PC-9 (cell line): Measurements from ENCODE around the gene TDRD7. TPM values are rescaled to one million over a fixed set of nuclear protein-coding genes. Genes with fewer than 3 reads are reported as not detected.

ENCODE experiments used
- BruUV-seq: library from RNA; stranded (reverse); fragments of 400-500 nt; replicated peaks from 2 replicates; lab custom pipeline; 2021; lab: Mats Ljungman, UMichigan
- CTCF ChIA-PET: fragments of 300-600 bp; sonication (Branson Sonifier 250); formaldehyde crosslinking; loops from one replicate; lab custom pipeline; 2022; ENCODE audit warnings: antibody characterized with exemption; lab: Charles Lee
- POLR2A ChIA-PET: fragments of 300-600 bp; sonication (Branson Sonifier 250); formaldehyde crosslinking; loops from one replicate; lab custom pipeline; 2022; ENCODE audit warnings: antibody characterized with exemption; ENCODE audit not compliant: unreplicated experiment; lab: Charles Lee
- DNase-seq, 2 experiments: peaks; one replicate each; pipeline versions ENCODE4 v3.0.0 to v3.0.0-alpha.2; 2015 to 2022; ENCODE audit warnings: mixed read lengths in 1 of 2
- H2AFZ ChIP-seq: fragments of 200-600 bp; sonication (generic); 2 replicates; pipeline ENCODE4 v1.8.1; 2017; ENCODE audit warnings: antibody characterized with exemption
- H3F3A ChIP-seq: fragments of 200-600 bp; sonication (generic); 2 replicates; pipeline ENCODE4 v1.8.1; 2017; ENCODE audit warnings: antibody characterized with exemption, mild to moderate bottlenecking, low read depth; ENCODE audit not compliant: insufficient read depth
- H3K27ac ChIP-seq: fragments of 200-600 bp; sonication (generic); 2 replicates; pipeline ENCODE4 v1.6.1; 2016; ENCODE audit warnings: mixed run types
- H3K27me3 ChIP-seq: fragments of 200-600 bp; sonication (generic); 2 replicates; pipeline ENCODE4 v1.6.1; 2016; ENCODE audit warnings: low read depth, mixed run types; ENCODE audit not compliant: insufficient read depth
- H3K36me3 ChIP-seq: fragments of 200-600 bp; sonication (generic); 2 replicates; pipeline ENCODE4 v1.6.1; 2016; ENCODE audit warnings: low read depth, mixed run types
- H3K4me1 ChIP-seq: fragments of 200-600 bp; sonication (generic); replicated peaks from 2 replicates; pipeline ENCODE4 v1.6.1; 2016; ENCODE audit warnings: mixed run types; ENCODE audit not compliant: insufficient read depth
- H3K4me2 ChIP-seq: fragments of 200-600 bp; sonication (generic); 2 replicates; pipeline ENCODE4 v1.6.1; 2017; ENCODE audit warnings: mixed run types
- H3K4me3 ChIP-seq: fragments of 200-600 bp; sonication (generic); 2 replicates; pipeline ENCODE4 v1.6.1; 2016; ENCODE audit warnings: mixed run types
- H3K79me2 ChIP-seq: fragments of 200-600 bp; sonication (generic); 2 replicates; pipeline ENCODE4 v1.6.1; 2017; ENCODE audit warnings: low read depth, mixed run types
- H3K9me2 ChIP-seq: fragments of 200-600 bp; sonication (generic); 2 replicates; pipeline ENCODE4 v1.8.1; 2017; ENCODE audit warnings: mild to moderate bottlenecking; ENCODE audit not compliant: insufficient read depth
- H3K9me3 ChIP-seq: fragments of 200-600 bp; sonication (generic); 2 replicates; pipeline ENCODE4 v1.8.1; 2016; ENCODE audit warnings: low read depth; ENCODE audit not compliant: insufficient read depth
- H4K20me1 ChIP-seq: fragments of 200-600 bp; sonication (generic); 2 replicates; pipeline ENCODE4 v1.8.1; 2017; ENCODE audit not compliant: insufficient read depth
- EZH2 ChIP-seq: fragments of 200-600 bp; sonication (generic); IDR thresholded peaks from 2 replicates; pipeline ENCODE4 v1.8.0; 2017; ENCODE audit warnings: antibody characterized with exemption, low read depth
- intact Hi-C: fragments of 100-400 bp; cut with micrococcal nuclease; formaldehyde crosslinking; loops from one replicate; pipeline ENCODE4 v1.10.0; 2022; ENCODE audit not compliant: unreplicated experiment
- total RNA-seq: library from RNA; stranded (reverse); gene quantifications from 2 replicates; pipeline ENCODE4 v1.2.3, GENCODE V29; 2021
- TF ChIP-seq, protein P1 (sequence below): fragments of 200-600 bp; sonication (generic); conservative IDR thresholded peaks from 2 replicates; pipeline ENCODE4 v1.6.1; 2017; ENCODE audit warnings: mixed run types, antibody characterized with exemption, mild to moderate bottlenecking, moderate library complexity

TDRD7 gene
- total RNA-seq, 1 experiment from 2014 or later, result 14.2 TPM

DNA sequence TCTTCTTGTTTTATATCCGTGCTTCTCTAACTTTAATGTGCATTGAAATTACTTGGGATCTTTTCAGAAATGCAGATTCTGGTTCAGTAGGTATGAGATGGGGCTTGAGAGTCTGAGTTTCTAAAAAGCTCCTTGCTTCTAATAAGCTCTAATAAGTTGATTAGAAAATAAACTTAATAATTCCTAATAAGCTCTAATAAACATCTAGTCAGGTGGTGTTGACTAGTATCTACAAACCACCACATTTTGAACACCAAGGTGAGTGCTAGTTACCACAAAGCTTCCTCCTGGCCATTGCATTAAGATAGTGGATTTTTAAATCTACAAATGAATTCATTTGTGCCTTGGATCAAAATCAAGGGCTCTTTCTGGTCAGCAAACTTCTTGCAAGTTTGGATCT lies 94.9 kb downstream of the TDRD7 start:
- BruUV-seq, result no TSS peak
- TF ChIP-seq EZH2, result no peak
- TF ChIP-seq, protein P1, sequence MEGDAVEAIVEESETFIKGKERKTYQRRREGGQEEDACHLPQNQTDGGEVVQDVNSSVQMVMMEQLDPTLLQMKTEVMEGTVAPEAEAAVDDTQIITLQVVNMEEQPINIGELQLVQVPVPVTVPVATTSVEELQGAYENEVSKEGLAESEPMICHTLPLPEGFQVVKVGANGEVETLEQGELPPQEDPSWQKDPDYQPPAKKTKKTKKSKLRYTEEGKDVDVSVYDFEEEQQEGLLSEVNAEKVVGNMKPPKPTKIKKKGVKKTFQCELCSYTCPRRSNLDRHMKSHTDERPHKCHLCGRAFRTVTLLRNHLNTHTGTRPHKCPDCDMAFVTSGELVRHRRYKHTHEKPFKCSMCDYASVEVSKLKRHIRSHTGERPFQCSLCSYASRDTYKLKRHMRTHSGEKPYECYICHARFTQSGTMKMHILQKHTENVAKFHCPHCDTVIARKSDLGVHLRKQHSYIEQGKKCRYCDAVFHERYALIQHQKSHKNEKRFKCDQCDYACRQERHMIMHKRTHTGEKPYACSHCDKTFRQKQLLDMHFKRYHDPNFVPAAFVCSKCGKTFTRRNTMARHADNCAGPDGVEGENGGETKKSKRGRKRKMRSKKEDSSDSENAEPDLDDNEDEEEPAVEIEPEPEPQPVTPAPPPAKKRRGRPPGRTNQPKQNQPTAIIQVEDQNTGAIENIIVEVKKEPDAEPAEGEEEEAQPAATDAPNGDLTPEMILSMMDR, result no peak
- Histone ChIP-seq H3K27me3 (no peaks in the 10 kb centered on the region), H3K79me2 (no peaks in the 10 kb centered on the region; the same call in 1 of the 2 replicates), H3F3A (peaks cover 13% of the 10 kb centered on the region), H3K27ac (no peak overlapping the region), H3K4me3 (no peak overlapping the region), H3K9me2 (no peaks in the 10 kb centered on the region), H3K36me3 (no peaks in the 10 kb centered on the region), H3K4me2 (no peak overlapping the region), H2AFZ (no peak overlapping the region), H3K4me1 (peaks cover 18% of the 10 kb centered on the region), H4K20me1 (no peaks in the 10 kb centered on the region), H3K9me3 (0 out of 2 replicates have a peak, but pooled peaks cover under 1% of the 10 kb centered on the region)
- no peak for DNase-seq
- POLR2A ChIA-PET, result no interaction called here
- intact Hi-C loops, result no loop called here
- CTCF ChIA-PET, result no interaction called here

DNA sequence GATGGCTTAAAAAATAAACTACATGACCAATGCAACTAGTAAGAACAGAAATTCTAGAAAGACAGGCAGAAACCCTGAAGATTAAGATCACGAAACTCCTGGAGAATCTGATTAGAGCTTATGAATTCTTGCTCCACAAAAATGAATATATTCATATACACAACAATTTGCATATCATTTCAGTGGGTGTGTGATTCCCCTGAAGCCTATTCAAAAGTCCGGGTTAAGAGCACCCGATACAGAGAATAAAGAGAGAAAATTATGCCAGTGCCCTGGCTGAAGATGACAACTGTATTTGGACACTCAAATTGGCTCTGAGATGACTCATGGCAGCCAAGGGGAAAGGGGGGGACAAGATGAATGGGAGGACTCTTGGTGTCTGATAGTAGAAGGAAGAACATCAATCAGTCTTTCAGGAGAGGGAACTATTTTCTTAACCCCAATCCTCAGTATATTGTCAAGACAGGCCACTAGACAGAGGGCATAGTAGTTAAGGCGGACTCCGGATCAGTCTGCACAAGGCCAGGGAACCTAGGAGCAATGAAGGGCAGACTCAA lies 95.6 kb downstream of the TDRD7 start:
- Histone ChIP-seq H3K27me3 (no peaks in the 10 kb centered on the region), H3F3A (peaks cover 20% of the 10 kb centered on the region), H3K9me3 (0 out of 2 replicates have a peak, but pooled peaks cover 6% of the 10 kb centered on the region), H3K4me3 (no peak overlapping the region), H3K27ac (no peak overlapping the region), H3K36me3 (peaks cover 6% of the 10 kb centered on the region; the same call in 1 of the 2 replicates), H3K79me2 (no peaks in the 10 kb centered on the region; the same call in 1 of the 2 replicates), H3K4me2 (no peak overlapping the region), H4K20me1 (no peaks in the 10 kb centered on the region), H3K4me1 (peaks cover 20% of the 10 kb centered on the region), H3K9me2 (no peaks in the 10 kb centered on the region), H2AFZ (no peak overlapping the region)
- TF ChIP-seq, protein P1, result no peak
- no peak for TF ChIP-seq EZH2
- POLR2A ChIA-PET, result no interaction called here
- DNase-seq, result no peak
- BruUV-seq, result no TSS peak
- intact Hi-C loops, result no loop called here
- CTCF ChIA-PET, result no interaction called here

DNA sequence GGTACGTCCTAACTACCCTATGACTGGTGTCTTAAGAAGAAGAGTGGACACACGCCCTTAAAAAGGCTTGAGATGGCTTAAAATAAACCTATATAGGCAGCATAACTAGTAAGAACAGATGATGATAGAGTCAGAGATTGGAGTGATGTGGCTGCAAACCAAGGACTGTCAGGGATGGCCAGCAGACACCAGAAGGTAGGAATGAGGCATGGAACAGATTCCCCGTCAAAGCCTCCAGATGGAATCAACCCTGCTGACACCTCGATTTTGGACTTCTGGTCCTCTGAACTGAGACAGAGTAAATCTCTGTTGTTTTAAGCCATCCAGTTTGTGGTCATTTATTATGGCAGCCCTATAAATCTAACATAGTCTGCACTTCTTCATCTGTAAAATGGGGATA lies 97.0 kb downstream of the TDRD7 start:
- TF ChIP-seq, protein P1, result no peak
- TF ChIP-seq EZH2, result no peak
- Histone ChIP-seq H3K4me3 (no peak overlapping the region), H3K4me1 (peaks cover 18% of the 10 kb centered on the region), H3K36me3 (peaks cover 6% of the 10 kb centered on the region; the same call in 1 of the 2 replicates), H3F3A (peaks cover 20% of the 10 kb centered on the region), H3K4me2 (no peak overlapping the region), H3K27ac (no peak overlapping the region), H3K27me3 (no peaks in the 10 kb centered on the region), H3K9me3 (0 out of 2 replicates have a peak, but pooled peaks cover 6% of the 10 kb centered on the region), H4K20me1 (no peaks in the 10 kb centered on the region), H2AFZ (no peak overlapping the region), H3K9me2 (no peaks in the 10 kb centered on the region), H3K79me2 (no peaks in the 10 kb centered on the region)
- POLR2A ChIA-PET, result no interaction called here
- BruUV-seq, result no TSS peak
- intact Hi-C loops, result no loop called here
- no peak for DNase-seq
- CTCF ChIA-PET, result no interaction called here
